HG03342 (cell line): ENCODE data around the gene ZNF687.
"Not testable (repeated sequence)": the region's sequence is repeated elsewhere in the genome, so short reads cannot be mapped to it uniquely, and the experiment has no call there.

ENCODE experiments used
- ATAC-seq: cut with Tn5 transposase; IDR thresholded peaks from one replicate; pipeline ENCODE4 v1.9.1; 2021; ENCODE audit warnings: mild to moderate bottlenecking, moderate library complexity; ENCODE audit not compliant: unreplicated experiment

Gene ZNF687

DNA sequence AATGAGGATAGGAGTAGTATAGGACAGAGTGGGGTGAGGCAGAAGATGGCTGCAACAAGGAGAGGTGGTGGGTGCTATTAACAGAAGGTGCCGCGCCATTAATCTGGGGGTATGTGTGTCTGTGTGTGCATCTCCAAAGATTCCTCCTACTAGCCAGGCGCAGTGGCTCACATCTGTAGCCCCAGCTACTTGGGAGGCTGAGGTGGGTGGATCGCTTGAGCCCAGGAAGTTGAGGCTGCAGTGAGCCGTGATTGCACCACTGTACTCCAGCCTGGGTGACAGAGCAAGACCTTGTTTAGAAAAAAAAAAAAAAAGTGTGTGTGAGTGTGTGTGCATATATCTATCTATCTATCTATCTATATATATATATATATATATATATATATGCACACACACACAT is 6.8 kb upstream of the ZNF687 start:
- ATAC-seq, result not testable (repeated sequence)

DNA sequence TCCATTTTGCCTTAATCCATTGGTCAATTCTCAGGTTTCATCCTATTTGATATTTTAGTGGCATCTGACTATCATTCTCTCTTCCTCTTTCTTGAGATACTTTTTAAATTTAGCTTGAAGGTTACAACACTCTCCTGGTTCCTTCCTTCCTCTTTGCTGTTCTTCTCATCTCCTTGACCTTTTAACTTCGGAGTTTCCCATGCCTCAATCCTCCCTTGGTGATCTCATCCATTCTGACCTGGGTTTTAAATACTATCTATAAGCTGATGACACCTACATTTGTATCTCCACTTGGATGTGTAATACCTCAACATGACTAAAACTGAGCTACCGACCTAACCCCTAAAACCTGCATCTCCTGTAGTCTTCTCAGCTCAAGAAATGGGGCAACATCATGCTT is 4.8 kb upstream of the ZNF687 start:
- no peak for ATAC-seq

DNA sequence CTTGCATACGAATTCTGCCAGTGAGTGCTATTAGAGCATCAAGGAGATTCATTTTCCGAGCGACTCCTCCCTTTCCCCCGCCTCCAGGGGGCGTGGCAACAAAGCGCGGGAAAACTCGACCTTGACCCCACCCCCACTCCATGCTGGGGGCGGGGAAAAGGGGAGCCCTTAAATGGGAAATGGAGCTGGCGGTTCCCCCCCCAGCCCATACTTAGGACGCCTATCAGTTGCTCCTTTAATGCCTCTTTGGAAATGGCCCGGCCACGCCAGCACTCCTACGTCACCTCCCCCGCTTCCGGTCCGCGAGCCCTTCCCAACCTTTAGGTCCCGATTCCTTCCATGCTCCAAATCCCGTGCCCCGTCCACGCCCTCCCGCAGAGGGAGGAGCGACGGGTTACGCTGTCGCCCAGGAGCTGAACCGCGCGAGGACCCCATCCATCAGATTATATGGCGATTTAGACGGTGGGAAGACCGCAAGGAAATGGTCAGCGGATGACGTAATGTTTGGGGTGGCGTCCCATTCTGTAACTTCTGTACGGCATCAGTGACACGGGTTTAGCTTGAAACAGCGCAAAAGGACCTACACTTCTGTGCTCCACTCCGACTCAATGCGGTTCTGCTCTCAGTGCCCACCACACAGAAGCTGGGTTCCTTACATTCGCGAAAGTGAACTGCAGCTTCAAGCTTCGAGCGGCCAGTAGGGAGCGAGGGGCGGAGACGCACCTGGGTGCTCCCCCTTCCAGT is 702 bp upstream of the ZNF687 start:
- peak; percentile 37 for ATAC-seq

DNA sequence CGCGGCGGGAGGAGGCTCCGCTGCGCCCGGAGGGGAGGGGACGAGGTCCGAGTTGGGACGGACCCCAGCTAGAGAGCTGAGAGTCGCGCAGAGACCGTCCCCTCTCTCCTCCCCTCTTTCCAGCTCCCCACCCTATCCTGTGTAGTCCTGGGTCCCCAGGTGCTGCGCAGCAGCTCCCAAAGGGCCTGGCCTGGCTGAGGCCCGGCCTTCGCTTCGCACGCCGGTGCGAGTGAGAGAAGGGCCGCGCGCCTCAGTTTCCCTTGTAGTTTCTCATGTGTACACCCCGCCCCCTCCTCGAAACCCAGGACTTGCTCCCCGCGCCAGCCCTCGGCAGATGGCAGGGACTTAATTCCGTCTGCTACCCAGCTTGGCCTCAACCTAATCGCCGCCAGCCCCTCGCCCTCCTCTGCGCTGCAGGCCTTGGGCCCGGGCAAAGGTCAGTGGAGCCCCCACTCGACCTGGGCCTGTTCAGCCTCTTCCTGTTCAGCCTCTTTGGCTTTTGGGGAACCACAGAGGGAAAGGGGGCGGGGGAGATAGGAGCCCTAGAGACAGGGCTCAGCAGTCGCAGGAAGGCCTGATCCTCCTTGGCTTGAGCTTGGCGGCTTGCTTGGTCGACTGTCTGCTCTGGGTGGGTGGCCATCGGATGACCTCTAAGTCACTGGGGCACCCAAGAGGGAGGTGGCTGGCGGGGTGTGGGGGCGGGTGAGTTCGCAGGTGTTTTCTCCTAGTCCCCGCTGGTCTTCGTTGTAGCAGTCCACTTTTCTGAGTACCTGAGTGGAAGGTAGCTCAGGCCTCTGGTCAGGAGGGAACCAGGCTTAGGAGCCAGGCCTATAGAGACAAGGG is 1.0 kb downstream of the ZNF687 start:
- no peak for ATAC-seq

DNA sequence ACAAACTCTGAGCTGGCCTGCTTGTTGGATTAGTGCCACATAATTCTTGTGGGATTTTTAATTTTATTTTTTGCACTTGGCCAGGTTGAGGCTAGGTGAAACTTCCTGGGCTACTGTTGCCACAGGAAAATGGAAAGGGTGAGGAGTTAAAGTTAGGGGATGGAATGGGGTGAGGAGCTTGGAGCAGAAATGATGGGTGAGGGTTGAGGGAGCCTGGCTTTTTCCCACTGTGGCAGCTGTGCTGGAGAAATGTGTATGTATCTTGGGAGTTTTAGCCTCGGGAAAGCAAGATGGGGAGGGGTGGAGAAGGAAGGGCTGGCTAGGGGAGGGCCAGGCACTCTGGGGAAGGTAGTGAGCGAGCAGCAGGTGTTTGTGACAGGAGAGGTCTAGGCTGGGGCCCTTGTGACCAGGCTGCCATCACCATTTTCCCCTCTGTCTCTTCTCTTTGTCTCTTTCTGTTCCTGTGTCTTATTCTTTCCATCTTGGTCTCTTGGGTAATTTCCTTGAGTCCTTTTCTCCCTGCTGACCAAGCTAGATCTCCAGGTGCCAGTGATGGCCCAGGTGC is 2.0 kb downstream of the ZNF687 start:
- no peak for ATAC-seq

DNA sequence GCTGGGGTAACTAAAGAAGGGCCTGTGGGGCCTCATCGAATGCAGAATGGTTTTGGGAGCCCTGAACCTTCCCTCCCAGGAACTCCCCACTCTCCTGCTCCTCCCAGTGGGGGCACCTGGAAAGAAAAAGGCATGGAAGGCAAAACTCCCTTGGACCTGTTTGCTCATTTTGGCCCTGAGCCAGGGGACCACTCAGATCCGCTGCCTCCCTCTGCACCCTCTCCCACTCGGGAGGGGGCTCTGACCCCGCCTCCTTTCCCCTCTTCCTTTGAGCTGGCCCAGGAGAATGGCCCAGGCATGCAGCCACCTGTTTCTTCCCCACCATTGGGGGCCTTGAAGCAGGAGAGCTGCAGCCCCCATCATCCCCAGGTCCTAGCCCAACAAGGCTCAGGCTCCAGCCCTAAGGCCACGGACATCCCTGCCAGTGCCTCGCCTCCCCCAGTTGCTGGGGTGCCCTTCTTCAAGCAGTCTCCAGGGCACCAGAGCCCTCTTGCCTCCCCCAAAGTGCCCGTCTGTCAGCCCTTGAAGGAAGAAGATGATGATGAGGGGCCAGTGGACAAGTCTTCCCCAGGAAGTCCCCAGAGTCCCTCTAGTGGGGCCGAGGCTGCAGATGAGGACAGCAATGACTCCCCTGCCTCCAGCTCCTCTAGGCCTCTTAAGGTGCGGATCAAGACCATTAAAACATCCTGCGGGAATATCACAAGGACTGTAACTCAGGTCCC is 4.7 kb downstream of the ZNF687 start:
- ATAC-seq, result no peak

DNA sequence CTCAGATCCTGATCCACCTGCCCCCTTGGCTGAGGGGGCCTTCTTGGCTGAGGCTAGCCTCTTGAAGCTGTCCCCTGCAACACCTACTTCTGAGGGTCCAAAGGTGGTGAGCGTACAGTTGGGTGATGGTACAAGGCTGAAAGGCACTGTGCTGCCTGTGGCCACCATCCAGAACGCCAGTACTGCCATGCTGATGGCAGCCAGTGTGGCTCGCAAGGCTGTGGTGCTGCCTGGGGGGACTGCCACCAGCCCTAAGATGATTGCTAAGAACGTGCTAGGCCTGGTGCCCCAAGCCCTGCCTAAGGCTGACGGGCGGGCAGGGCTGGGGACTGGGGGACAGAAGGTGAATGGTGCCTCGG is 5.2 kb downstream of the ZNF687 start:
- ATAC-seq, result no peak

DNA sequence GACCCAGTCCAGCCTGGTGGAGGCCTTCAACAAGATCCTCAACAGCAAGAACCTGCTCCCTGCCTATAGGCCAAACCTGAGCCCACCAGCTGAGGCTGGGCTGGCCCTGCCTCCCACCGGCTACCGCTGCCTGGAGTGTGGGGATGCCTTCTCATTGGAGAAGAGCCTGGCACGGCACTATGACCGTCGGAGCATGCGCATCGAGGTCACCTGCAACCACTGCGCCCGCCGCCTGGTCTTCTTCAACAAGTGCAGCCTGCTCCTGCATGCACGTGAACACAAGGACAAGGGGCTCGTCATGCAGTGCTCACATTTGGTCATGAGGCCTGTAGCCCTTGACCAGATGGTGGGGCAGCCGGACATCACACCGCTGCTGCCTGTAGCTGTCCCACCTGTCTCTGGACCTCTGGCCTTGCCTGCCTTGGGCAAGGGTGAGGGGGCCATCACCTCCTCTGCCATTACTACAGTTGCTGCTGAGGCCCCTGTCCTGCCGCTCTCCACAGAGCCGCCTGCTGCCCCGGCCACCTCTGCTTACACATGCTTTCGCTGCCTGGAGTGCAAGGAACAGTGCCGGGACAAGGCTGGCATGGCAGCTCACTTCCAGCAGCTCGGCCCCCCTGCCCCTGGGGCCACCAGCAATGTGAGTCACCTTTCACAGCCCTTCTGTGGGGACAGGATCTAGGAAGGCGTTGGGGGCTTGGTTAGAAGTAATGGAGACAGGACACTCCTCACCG is 5.8 kb downstream of the ZNF687 start:
- ATAC-seq, result no peak

DNA sequence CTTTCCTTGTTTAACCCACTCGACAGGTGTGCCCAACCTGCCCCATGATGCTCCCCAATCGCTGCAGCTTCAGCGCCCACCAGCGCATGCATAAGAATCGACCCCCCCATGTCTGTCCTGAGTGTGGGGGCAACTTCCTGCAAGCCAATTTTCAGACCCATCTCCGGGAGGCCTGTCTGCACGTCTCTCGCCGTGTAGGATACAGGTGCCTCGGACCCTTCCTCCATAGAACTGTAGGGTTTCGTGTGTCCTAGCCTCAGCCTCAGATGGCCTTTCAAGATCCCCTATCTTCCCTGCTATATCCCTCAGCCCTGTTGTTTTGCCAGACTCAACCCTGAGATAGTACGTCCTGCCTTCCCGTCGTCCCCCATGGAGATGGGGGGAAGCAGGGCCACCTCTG is 6.4 kb downstream of the ZNF687 start:
- no peak for ATAC-seq

DNA sequence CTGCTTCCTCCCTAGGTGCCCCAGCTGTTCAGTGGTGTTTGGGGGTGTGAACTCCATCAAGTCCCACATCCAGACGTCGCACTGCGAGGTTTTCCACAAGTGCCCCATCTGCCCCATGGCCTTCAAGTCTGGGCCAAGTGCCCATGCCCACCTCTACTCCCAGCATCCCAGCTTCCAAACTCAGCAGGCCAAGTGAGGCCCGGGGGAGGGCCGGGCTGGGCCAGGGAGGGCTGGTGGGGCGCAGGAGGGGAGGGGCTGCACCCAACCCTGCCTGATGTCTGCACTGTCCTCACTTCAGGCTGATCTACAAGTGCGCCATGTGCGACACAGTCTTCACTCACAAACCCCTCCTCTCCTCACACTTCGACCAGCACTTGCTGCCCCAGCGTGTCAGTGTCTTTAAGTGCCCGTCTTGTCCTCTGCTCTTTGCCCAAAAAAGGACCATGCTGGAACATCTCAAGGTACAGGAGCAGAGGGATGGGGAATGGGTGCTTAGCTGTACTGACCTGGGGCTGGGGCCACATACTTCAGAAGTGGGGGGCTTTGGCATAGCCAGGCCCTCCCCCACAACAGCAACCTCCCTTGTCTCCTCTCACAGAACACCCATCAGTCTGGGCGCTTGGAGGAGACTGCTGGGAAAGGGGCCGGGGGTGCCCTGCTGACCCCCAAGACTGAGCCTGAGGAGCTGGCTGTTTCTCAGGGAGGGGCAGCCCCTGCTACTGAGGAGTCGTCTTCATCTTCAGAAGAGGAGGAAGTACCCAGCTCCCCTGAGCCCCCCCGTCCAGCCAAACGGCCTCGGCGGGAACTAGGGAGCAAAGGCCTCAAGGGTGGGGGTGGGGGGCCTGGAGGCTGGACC is 7.2 kb downstream of the ZNF687 start:
- ATAC-seq, result no peak

DNA sequence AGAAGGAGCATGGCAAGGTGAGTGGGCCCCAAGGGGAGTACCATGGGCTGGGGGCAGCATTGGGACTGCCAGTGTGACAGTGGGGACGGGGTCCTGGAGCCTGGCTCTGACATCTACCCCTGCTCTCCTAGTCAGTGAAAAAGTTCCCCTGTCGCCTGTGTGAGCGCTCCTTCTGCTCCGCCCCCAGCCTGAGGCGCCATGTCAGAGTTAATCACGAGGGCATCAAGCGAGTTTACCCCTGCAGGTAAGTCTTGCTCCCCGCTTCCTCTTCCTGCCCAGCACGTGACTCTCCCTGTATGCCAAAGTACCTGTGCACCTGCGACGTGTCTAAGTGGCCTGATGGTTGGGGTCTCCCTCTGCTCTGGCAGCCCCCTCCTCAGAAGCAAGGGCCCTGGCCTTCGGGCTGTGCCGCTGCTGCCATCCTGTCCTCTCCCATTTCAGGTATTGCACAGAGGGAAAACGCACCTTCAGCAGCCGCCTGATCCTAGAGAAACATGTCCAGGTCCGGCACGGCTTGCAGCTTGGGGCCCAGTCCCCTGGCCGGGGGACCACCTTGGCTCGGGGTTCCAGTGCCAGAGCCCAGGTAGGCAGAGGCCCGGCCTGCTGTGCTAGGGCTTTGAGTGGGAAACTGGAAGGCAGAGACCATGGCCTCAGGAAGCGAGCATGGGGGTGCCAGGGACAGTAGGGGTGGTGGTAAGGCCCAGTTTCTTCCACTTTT is 8.1 kb downstream of the ZNF687 start:
- ATAC-seq, result no peak

DNA sequence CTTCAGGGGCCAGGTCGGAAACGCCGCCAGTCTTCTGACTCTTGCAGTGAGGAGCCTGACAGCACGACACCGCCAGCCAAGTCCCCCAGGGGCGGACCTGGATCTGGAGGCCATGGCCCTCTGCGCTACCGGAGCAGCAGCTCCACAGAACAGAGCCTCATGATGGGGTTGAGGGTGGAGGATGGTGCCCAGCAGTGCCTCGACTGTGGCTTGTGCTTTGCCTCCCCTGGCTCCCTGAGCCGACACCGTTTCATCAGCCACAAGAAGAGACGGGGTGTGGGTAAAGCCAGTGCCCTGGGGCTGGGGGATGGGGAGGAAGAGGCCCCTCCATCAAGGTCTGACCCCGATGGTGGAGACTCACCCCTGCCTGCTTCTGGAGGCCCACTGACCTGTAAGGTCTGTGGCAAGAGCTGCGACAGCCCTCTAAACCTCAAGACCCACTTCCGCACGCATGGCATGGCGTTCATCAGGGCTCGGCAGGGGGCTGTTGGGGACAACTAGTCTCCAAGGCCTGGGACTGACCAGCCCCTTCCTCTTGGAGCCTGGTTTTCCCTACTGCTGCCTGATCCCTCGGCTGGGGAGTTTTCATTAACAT is 8.7 kb downstream of the ZNF687 start:
- no peak for ATAC-seq

DNA sequence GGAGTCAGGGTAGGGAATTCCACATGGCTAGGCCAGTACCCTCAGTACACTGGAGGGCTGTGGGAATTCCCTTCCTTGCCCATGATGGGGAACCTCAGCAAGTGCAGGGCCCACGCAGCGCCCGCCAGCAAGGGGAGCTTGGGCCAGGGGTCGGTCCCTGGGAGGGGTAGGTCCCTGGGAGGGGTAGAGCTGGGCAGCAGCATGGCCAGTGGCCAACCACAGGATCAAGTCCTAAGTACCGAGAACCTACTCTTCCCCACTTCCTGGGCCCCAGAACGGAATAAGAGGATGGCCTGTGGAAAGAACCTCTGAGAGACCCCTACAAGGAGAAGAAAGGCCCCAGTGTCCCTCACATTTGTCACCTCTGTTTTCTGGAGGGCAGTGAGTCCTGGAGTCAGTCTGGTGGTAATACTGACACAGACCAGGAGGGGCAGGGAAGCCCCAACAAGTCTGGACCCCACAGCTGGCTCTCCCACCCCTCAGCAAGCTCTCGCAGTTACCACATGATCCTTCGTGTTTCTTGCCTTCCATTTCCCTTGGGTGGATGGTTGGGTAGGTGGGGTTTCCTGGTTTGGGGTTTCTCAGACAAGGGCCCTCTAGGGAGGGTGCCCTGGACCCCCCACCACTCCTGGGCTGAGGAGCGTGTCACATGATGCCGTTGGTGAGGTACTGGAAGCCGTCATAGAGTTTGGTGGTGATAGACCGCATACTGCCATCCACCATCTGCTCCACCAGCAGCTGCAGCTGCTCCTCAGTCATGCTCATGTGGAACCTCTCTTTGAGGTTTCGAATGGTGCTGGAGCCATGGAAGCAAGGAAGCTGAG is 10.3 kb downstream of the ZNF687 start:
- ATAC-seq, result no peak

DNA sequence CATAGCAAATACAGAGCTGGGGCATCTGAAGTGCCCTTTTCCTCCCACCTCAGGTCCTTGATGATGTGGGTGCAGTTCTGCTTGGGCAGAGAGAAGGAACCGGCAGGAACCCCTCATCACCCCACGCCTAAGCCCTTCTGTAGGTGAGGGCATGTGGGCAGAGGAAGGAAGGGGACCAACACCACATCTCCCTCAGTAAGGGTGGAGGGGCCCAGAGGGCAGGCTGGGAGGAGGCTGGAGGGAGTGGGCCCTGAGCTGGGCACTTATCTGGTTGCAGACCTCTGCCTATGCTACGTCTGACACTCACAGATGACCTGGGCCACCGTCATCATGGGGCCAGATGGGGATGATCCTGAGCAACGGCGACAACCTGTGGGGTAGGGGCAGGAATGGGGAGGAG is 11.0 kb downstream of the ZNF687 start:
- no peak for ATAC-seq

DNA sequence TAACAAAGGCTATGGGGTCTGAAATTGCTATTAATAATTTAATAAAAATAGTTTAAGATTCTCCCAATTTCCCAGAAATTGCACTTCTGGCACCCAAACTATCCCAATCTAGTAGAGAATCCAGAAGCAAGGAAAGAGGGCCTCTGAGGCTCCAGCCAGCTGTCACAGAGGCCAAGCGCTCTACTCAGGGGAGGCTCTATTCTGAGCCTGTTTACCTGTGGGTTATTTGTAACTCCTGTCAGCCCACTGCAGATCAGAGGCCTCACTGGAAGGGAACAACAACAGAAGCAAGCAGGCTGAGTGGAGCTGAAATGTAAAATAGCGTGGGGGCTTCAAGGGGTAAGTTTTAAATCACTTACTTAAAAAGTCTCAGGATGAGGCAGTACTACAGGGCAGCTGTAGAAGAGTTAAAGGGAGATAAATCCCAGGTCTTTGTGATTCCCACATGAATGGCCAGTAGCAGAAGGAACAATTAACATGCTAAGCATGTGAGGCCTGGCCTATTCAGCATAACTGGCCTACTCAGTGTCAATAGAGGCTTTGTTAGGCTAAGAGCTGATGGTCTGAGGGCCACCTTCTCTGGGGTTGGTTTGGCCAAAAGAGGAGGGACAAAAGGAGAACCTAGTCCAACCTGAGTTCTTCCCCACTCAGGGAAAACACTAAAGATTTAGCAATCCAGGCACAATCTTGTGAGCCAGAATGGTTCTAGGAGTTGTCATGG is 12.8 kb downstream of the ZNF687 start:
- no peak for ATAC-seq

DNA sequence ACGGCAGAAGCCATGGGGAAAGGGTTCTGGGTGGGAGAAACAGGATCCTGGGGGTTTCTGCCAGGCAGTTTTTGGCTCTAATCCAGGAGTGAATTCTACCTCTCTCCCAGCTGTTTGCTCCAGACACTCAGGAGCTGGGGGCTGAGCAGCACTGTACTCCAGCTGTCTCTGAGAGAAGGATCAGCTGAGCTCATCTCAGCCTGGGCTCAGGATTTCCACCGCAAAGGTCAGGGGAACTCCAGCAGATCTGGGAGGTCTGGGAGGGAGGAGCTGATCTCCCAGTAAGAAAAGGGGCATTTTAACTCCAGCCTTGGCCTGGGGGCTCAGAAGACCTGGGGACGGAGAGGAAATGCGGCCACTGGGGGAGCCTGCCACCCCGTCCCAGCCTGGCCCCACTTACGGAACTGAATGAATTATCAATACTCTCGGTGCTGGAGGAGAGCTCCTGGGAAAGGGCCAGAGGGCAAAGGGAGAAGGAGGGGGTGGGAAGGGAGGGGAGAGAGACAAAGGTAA is 27.8 kb downstream of the ZNF687 start:
- ATAC-seq, result no peak

DNA sequence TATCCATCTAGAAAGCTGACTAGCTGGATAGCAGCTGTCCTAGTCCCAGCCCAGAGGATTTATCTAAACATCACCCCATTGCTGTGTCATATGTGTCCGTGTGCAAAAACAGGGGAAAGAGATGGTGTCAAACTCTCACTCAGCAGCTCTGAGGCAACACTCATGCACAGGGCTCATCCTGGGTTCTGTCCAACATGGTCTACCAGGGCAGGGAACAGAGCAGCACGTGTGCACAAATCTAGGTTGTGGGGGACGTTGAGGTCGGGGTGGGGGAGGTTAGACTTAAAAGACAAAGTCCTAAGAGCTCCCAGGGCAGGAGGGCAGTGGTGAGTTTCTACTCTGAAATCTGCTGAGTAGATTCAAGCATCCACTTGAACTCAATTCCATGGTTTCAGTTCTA is 28.9 kb downstream of the ZNF687 start:
- no peak for ATAC-seq
